ENCODE measurements around the gene RAD51AP1. TPM values are rescaled to one million over a fixed set of nuclear protein-coding genes. Genes with fewer than 3 reads are reported as not detected.

RAD51AP1 gene
- polyA plus RNA-seq, 2 of the 4 experiments (the other 2 are of a cell fraction): 30.6 to 56.7 TPM

- no peaks in the 10 kb centered on the region for H3K4me1 ChIP-seq
- H3K4me2 ChIP-seq: no peak overlapping the region
- no peaks in the 10 kb centered on the region for H3K9me3 ChIP-seq
- no peak overlapping the region for H3K4me3 ChIP-seq
- ChIA-PET POLR2A (no interaction called here), CTCF (no interaction called here)
- 92% methylated on average over 1 of the region's 1 CpG for WGBS (ENCODE audit: missing lambda C conversion rate)
- ATAC-seq (no peak), FAIRE-seq (no peak), DNase-seq (ENCODE audit: low read depth in 1 of 2, low spot score in 1 of 2) (no peak)
- TF ChIP-seq RFX5 (IDR thresholded peaks at IDR 0.05) (no peak), PHF8 (IDR thresholded peaks at IDR 0.05; ENCODE audit: borderline replicate concordance, low read depth) (no peak), CHD4 (IDR thresholded peaks at IDR 0.05; ENCODE audit: borderline replicate concordance) (no peak), POLR2AphosphoS2 (conservative IDR thresholded peaks at IDR 0.05; ENCODE audit: low read length) (no peak), E2F6 (IDR thresholded peaks at IDR 0.05; ENCODE audit: borderline replicate concordance, low read depth) (no peak), CBX2 (IDR thresholded peaks at IDR 0.05; ENCODE audit: borderline replicate concordance, low read depth) (no peak), PBX3 (IDR thresholded peaks at IDR 0.05) (no peak), BCL3 (IDR thresholded peaks at IDR 0.05) (no peak), KDM5A (IDR thresholded peaks at IDR 0.05) (no peak), ZNF302 (CRISPR knock-in tag; IDR thresholded peaks at IDR 0.05) (no peak), FOSB (CRISPR knock-in tag; IDR thresholded peaks at IDR 0.05) (no peak), RAD21 (conservative IDR thresholded peaks at IDR 0.05 in 1 of 2, IDR thresholded peaks at IDR 0.05 in 1 of 2) (no peak), HOXB13 (CRISPR knock-in tag; IDR thresholded peaks at IDR 0.05; ENCODE audit: low read depth) (no peak), HDAC2 (IDR thresholded peaks at IDR 0.05) (no peak)
- no peak overlapping the region for H3K27ac ChIP-seq
Observed at GRCh38 chr12:4505376-4505986, 33.2 kb upstream of the RAD51AP1 start.

- ATAC-seq: no peak
- 56% methylated on average over 3 of the region's 3 CpGs for WGBS (ENCODE audit: missing lambda C conversion rate)
- Histone ChIP-seq H3K4me1 (no peaks in the 10 kb centered on the region), H3K27ac (no peak overlapping the region), H3K4me3 (no peak overlapping the region), H3K4me2 (no peak overlapping the region), H3K9me3 (no peaks in the 10 kb centered on the region)
- no peak for FAIRE-seq
- TF ChIP-seq SMC3 (IDR thresholded peaks at IDR 0.05): no peak
- TF ChIP-seq CBX2 (IDR thresholded peaks at IDR 0.05; ENCODE audit: borderline replicate concordance, low read depth): no peak
- no peak for TF ChIP-seq TFCP2L1 (CRISPR knock-in tag; IDR thresholded peaks at IDR 0.05)
- TF ChIP-seq ZC3H11A (IDR thresholded peaks at IDR 0.05): no peak
- TF ChIP-seq CBX8 (IDR thresholded peaks at IDR 0.05): no peak
- no peak for TF ChIP-seq ZSCAN20 (CRISPR knock-in tag; IDR thresholded peaks at IDR 0.05)
- no peak for TF ChIP-seq USF2 (IDR thresholded peaks at IDR 0.05)
- no peak for TF ChIP-seq RFX5 (IDR thresholded peaks at IDR 0.05)
- no peak for TF ChIP-seq RAD21 (conservative IDR thresholded peaks at IDR 0.05 in 1 of 2, IDR thresholded peaks at IDR 0.05 in 1 of 2)
- no peak for TF ChIP-seq CTCF (IDR thresholded peaks at IDR 0.05)
- no peak for TF ChIP-seq KDM1A (IDR thresholded peaks at IDR 0.05; ENCODE audit: low read depth)
- no peak for TF ChIP-seq MAX (IDR thresholded peaks at IDR 0.05)
- TF ChIP-seq HOXA7 (CRISPR knock-in tag; IDR thresholded peaks at IDR 0.05): no peak
- TF ChIP-seq EP300 (IDR thresholded peaks at IDR 0.05): no peak
- no peak for TF ChIP-seq HMGXB4 (CRISPR knock-in tag; IDR thresholded peaks at IDR 0.05; ENCODE audit: borderline replicate concordance)
- no peak for TF ChIP-seq PBX3 (IDR thresholded peaks at IDR 0.05)
- TF ChIP-seq ZFP36 (IDR thresholded peaks at IDR 0.05; ENCODE audit: borderline replicate concordance, partially characterized antibody): no peak
- TF ChIP-seq SREBF2 (IDR thresholded peaks at IDR 0.05): no peak
- TF ChIP-seq RARB (CRISPR knock-in tag; IDR thresholded peaks at IDR 0.05): no peak
- DNase-seq (ENCODE audit: low read depth in 1 of 2, low spot score in 1 of 2): no peak
- ChIA-PET POLR2A (no interaction called here), CTCF (interaction anchor here (0.6 kb wide), 1 partner anchor 13 kb away, joined by 3 read pairs; no protein-coding TSS in a partner anchor)
Observed at GRCh38 chr12:4506430-4506829, 32.3 kb upstream of the RAD51AP1 start.

All from A549 (cell line).